K562 (cell line): ENCODE results near the gene RINT1. TPM values are rescaled to one million over a fixed set of nuclear protein-coding genes. Genes with fewer than 3 reads are reported as not detected.

Source experiments
- ATAC-seq: fragments of 200-7000 bp; cut with Tn5 transposase; 3 replicates; pipeline ENCODE4 v1.9.1; 2020; ENCODE audit warnings: moderate library complexity
- BruUV-seq: library from RNA; stranded (reverse); fragments of 400-500 nt; replicated peaks from 2 replicates; lab custom pipeline; 2021; lab: Mats Ljungman, UMichigan
- CTCF ChIA-PET: fragments of 300-600 bp; formaldehyde crosslinking; extraction: SDS; loops from one replicate; lab custom pipeline; 2021; ENCODE audit warnings: low intra/inter-chr PET ratio; lab: Yijun Ruan, JAX
- POLR2A ChIA-PET: fragments of 300-600, 350-650 bp; sonication (Branson Sonifier 250); formaldehyde crosslinking; extraction: SDS; loops from one replicate; lab custom pipeline; 2021; ENCODE audit warnings: antibody characterized with exemption, inconsistent platforms; lab: Yijun Ruan, JAX
- DNase-seq, 4 experiments: peaks; one replicate each; pipeline versions ENCODE4 v3.0.0 to v3.0.0-alpha.2; 2011 to 2018; ENCODE audit warnings: low spot score in 3 of 4, mixed read lengths in 3 of 4; ENCODE audit errors: extremely low read depth in 1 of 4
- FAIRE-seq: peaks from 2 replicates; lab custom pipeline; 2011; peaks lifted over from hg19 to GRCh38; lab: Jason Lieb, UNC
- H2AFZ ChIP-seq: 2 replicates; pipeline ENCODE4 v1.6.0; 2011; ENCODE audit warnings: low read depth, low read length, control low read depth, inconsistent platforms
- H3K27ac ChIP-seq: fragments of 200-600 bp; 3 replicates; pipeline ENCODE4 v1.8.0; 2011; ENCODE audit warnings: low read depth, mild to moderate bottlenecking, control low read depth, inconsistent platforms, low read length, moderate library complexity, mixed read lengths; ENCODE audit errors: extremely low read depth
- H3K27me3 ChIP-seq, 2 experiments: fragments of 300-600 bp in 1 of 2; 2 replicates in 1 of 2; 3 replicates in 1 of 2; pipeline versions ENCODE4 v1.6.0 to v1.8.0; 2011; ENCODE audit warnings: inconsistent platforms in 2 of 2, low read length in 2 of 2, mild to moderate bottlenecking in 1 of 2, mixed read lengths in 1 of 2, moderate library complexity in 1 of 2; ENCODE audit not compliant: control insufficient read depth in 2 of 2, insufficient read depth in 2 of 2
- H3K36me3 ChIP-seq: fragments of 300-600 bp; 3 replicates; pipeline ENCODE4 v1.8.0; 2011; ENCODE audit warnings: mild to moderate bottlenecking, low read length, inconsistent platforms; ENCODE audit not compliant: control insufficient read depth, insufficient read depth
- H3K4me1 ChIP-seq, 2 experiments: fragments of 200-600 bp in 1 of 2; replicated peaks in 1 of 2; 2 replicates in 1 of 2; 3 replicates in 1 of 2; pipeline versions ENCODE4 v1.5.1 to v1.8.0; 2011; ENCODE audit warnings: inconsistent platforms in 2 of 2, low read length in 2 of 2, mild to moderate bottlenecking in 1 of 2, mixed read lengths in 1 of 2, moderate library complexity in 1 of 2; ENCODE audit not compliant: control insufficient read depth in 2 of 2, insufficient read depth in 2 of 2
- H3K4me2 ChIP-seq: 2 replicates; pipeline ENCODE4 v1.6.1; 2011; ENCODE audit warnings: low read length, control low read depth, inconsistent platforms, mixed read lengths; ENCODE audit not compliant: insufficient read depth
- H3K4me3 ChIP-seq: fragments of 200-600 bp; sonication (generic), shearing (Covaris generic); 2 replicates; pipeline ENCODE4 v1.5.1; 2016; ENCODE audit warnings: control low read depth, inconsistent platforms
- H3K79me2 ChIP-seq: fragments of 200-600 bp; 3 replicates; pipeline ENCODE4 v1.8.0; 2011; ENCODE audit warnings: low read length, inconsistent platforms; ENCODE audit not compliant: control insufficient read depth, insufficient read depth
- H3K9ac ChIP-seq, 2 experiments: 2 replicates each; pipeline versions ENCODE4 v1.6.0 to v1.6.1; 2011; ENCODE audit warnings: low read depth in 2 of 2, low read length in 2 of 2, control low read depth in 1 of 2, inconsistent platforms in 1 of 2, mild to moderate bottlenecking in 1 of 2, mixed read lengths in 1 of 2; ENCODE audit not compliant: insufficient read depth in 1 of 2
- H3K9me1 ChIP-seq: one replicate; pipeline ENCODE4 v1.6.0; 2011; ENCODE audit warnings: inconsistent platforms, mild to moderate bottlenecking, low read length, moderate library complexity; ENCODE audit not compliant: control insufficient read depth, insufficient read depth
- H3K9me3 ChIP-seq: replicated peaks from 2 replicates; pipeline ENCODE4 v1.5.1; 2011; ENCODE audit warnings: low read depth, low read length, inconsistent platforms; ENCODE audit not compliant: control insufficient read depth, insufficient read depth
- H4K20me1 ChIP-seq: replicated peaks from 2 replicates; pipeline ENCODE4 v1.6.1; 2011; ENCODE audit warnings: low read length, inconsistent platforms, mixed read lengths; ENCODE audit not compliant: control insufficient read depth, insufficient read depth
- ETV5 ChIP-seq: sonication (generic); formaldehyde crosslinking; IDR thresholded peaks from 2 replicates; pipeline ENCODE4 v1.4.0; 2020; ENCODE audit warnings: low read depth, mild to moderate bottlenecking, missing genetic modification reagents
- MNT ChIP-seq, 2 experiments: fragments of 450-650 bp; conservative IDR thresholded peaks; 2 replicates each; pipeline ENCODE4 v1.6.1; 2017; ENCODE audit warnings: mild to moderate bottlenecking in 2 of 2, moderate library complexity in 2 of 2
- PTBP1 ChIP-seq: fragments of 200-400 bp; formaldehyde crosslinking; IDR thresholded peaks from 2 replicates; pipeline ENCODE4 v1.6.1; 2017; ENCODE audit warnings: low read depth, low read length
- ZNF140 ChIP-seq: fragments of 250-450 bp; sonication (Bioruptor Pico); IDR thresholded peaks from 2 replicates; pipeline ENCODE4 v1.8.0; 2021; ENCODE audit warnings: moderate library complexity, mild to moderate bottlenecking, inconsistent platforms
- WGBS: fragments of 100-300 bp; shearing (Covaris generic); methylation state at CpG from one replicate; pipeline ENCODE4 v1.1.6; 2016; ENCODE audit warnings: low coverage, mixed read lengths; ENCODE audit not compliant: insufficient coverage; ENCODE audit errors: missing lambda C conversion rate; 5-methylcytosine and 5-hydroxymethylcytosine counted together
- in situ Hi-C: fragments of 300-500 bp; cut with MboI; formaldehyde crosslinking; loops from 4 replicates; pipeline ENCODE4 v1.15.0; 2018; ENCODE audit warnings: inconsistent platforms, mixed read lengths
- intact Hi-C: fragments of 100-400 bp; cut with micrococcal nuclease; formaldehyde crosslinking; loops from 2 replicates; pipeline ENCODE4 v1.14.2; 2022
- polyA plus RNA-seq, 8 experiments: library from polyadenylated mRNA; depleted of rRNA in 4 of 8; stranded (reverse) in 5 of 8; unstranded in 3 of 8; fragments of >200 nt; fragmentation: Nextera tagmentation in 2 of 8; fragmentation: Illumina TruSeq in 1 of 8; extraction: Ambion mirVana in 2 of 8; extraction: Trizol in 1 of 8; gene quantifications; 2 replicates each; pipeline versions ENCODE4 v1.2.1 to v1.2.3, GENCODE V29; 2011 to 2014; ENCODE audit warnings: inconsistent platforms in 1 of 8, missing spikeins in 1 of 8
- total RNA-seq, 7 experiments: library from RNA; depleted of rRNA in 6 of 7; stranded (reverse); fragments of >200 nt in 6 of 7; fragmentation: Illumina TruSeq in 2 of 7; extraction: Trizol in 2 of 7; gene quantifications; 2 replicates each; pipeline versions ENCODE4 v1.2.1 to v1.2.3, GENCODE V29; 2011 to 2021; ENCODE audit warnings: low replicate concordance in 1 of 7
- TF ChIP-seq, protein P1 (sequence below): fragments of 250-450 bp; sonication (Bioruptor Pico); IDR thresholded peaks from 2 replicates; pipeline ENCODE4 v1.5.0; 2020; ENCODE audit warnings: mild to moderate bottlenecking

RINT1 gene
- total and polyA plus RNA-seq, 9 of the 15 experiments (the other 6 are each of a cell fraction or from before 2014, with no cell fraction given): 21.3 to 74.3 (median 27.4) TPM

DNA sequence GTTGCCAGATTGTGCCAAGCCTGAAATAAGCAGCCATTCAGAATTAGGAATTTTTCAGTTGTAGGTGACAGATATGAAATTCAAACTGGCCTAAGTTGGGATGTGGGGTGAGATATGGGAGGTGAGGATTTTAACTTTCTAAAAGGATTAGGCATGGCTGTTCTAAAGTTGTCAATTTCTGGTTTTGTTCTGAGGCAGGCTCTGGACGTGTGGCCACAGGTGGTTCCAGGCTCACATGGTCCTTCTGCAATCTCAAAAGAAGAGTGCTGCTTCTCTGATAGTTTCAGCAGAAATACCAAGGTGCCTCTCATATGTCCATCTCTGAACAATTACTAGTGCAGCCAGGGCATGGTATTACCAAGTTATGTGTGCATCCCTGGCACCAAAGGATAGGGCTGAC is 27.9 kb downstream of the RINT1 start:
- Histone ChIP-seq H4K20me1 (no peaks in the 10 kb centered on the region), H2AFZ (no peak overlapping the region), H3K4me3 (no peak overlapping the region), H3K27ac (no peak overlapping the region), H3K36me3 (peaks cover 89% of the 10 kb centered on the region), H3K27me3 (no peaks in the 10 kb centered on the region), H3K79me2 (no peaks in the 10 kb centered on the region), H3K9ac (no peak overlapping the region), H3K4me2 (no peak overlapping the region), H3K9me3 (no peaks in the 10 kb centered on the region), H3K9me1 (no peaks in the 10 kb centered on the region), H3K4me1 (no peaks in the 10 kb centered on the region)
- ChIA-PET POLR2A (no interaction called here), CTCF (no interaction called here)
- 70% methylated on average over 1 of the region's 1 CpG for WGBS
- in situ Hi-C loops (no loop called here), intact Hi-C loops (no loop called here)
- TF ChIP-seq MNT (conservative IDR thresholded peaks at IDR 0.05) (no peak), ZNF140 (CRISPR knock-in tag) (no peak), ETV5 (CRISPR knock-in tag) (no peak), PTBP1 (no peak)
- TF ChIP-seq, protein P1, sequence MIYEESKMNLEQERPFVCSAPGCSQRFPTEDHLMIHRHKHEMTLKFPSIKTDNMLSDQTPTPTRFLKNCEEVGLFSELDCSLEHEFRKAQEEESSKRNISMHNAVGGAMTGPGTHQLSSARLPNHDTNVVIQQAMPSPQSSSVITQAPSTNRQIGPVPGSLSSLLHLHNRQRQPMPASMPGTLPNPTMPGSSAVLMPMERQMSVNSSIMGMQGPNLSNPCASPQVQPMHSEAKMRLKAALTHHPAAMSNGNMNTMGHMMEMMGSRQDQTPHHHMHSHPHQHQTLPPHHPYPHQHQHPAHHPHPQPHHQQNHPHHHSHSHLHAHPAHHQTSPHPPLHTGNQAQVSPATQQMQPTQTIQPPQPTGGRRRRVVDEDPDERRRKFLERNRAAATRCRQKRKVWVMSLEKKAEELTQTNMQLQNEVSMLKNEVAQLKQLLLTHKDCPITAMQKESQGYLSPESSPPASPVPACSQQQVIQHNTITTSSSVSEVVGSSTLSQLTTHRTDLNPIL: no peak
- FAIRE-seq (no peak), DNase-seq (no peak), ATAC-seq (no peak)
- no TSS peak for BruUV-seq
